AG09309 (cell line): Measurements from ENCODE around the gene MAP4K1.

Experiments
- DNase-seq: peaks from one replicate; pipeline ENCODE4 v3.0.0-alpha.2; 2010; ENCODE audit warnings: low read depth
- H3K4me3 ChIP-seq: 2 replicates; pipeline ENCODE4 v1.5.1; 2011; ENCODE audit warnings: mild to moderate bottlenecking, low read depth, low read length, moderate library complexity; ENCODE audit not compliant: control insufficient read depth
- CTCF ChIP-seq: IDR thresholded peaks from 2 replicates; pipeline ENCODE4 v1.5.1; 2011; ENCODE audit warnings: mild to moderate bottlenecking, low read depth, low read length, inconsistent platforms; ENCODE audit not compliant: insufficient read depth, control insufficient read depth; ENCODE audit errors: missing control alignments

MAP4K1 gene

GRCh38 chr19:38538793-38539528, 78.8 kb downstream of the MAP4K1 start:
- no peak overlapping the region for H3K4me3 ChIP-seq
- TF ChIP-seq CTCF, result no peak
- DNase-seq, result no peak

- TF ChIP-seq CTCF, result no peak
- DNase-seq, result no peak
- H3K4me3 ChIP-seq, result no peak overlapping the region
Measured at GRCh38 chr19:38538386-38538785, 79.4 kb downstream of the MAP4K1 start.
